VCaP (cell line): Measurements from ENCODE around the gene ARHGAP1.

Source experiments
- H3K27ac ChIP-seq: fragments of 450-650 bp; 2 replicates; pipeline ENCODE4 v1.5.1; 2017
- CTCF ChIP-seq: fragments of 450-650 bp; conservative IDR thresholded peaks from 2 replicates; pipeline ENCODE4 v1.5.1; 2017; ENCODE audit warnings: mild to moderate bottlenecking, moderate library complexity

The ARHGAP1 gene

DNA sequence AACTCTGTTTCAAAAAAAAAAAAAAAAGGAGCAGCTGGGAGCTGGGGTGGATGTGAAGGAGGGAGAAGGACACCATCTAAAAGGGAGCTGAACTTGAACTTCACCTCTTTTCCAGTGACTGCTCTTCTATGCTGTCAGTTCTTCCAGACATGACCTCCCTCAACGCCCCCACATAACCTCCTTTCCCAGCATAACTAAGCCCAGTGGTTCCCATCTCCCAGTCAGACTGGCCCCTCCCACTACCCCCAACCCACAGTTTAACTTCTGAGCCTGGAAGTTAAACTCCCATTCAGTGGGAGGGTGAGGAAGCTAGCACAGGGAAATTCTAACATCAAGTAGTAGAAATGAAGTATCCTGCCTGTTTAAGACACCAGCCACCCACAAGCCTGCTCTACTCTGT lies 1.8 kb downstream of the ARHGAP1 start:
- H3K27ac ChIP-seq, result no peak overlapping the region
- no peak for TF ChIP-seq CTCF

GRCh38 chr11:46697723-46698122 lies 2.7 kb downstream of the ARHGAP1 start:
- no peak for TF ChIP-seq CTCF
- no peak overlapping the region for H3K27ac ChIP-seq

- TF ChIP-seq CTCF, result no peak
- H3K27ac ChIP-seq, result no peak overlapping the region
Measured at GRCh38 chr11:46697303-46697702, 3.1 kb downstream of the ARHGAP1 start.

GRCh38 chr11:46696212-46696558 lies 4.2 kb downstream of the ARHGAP1 start:
- H3K27ac ChIP-seq, result no peak overlapping the region
- TF ChIP-seq CTCF, result no peak

DNA sequence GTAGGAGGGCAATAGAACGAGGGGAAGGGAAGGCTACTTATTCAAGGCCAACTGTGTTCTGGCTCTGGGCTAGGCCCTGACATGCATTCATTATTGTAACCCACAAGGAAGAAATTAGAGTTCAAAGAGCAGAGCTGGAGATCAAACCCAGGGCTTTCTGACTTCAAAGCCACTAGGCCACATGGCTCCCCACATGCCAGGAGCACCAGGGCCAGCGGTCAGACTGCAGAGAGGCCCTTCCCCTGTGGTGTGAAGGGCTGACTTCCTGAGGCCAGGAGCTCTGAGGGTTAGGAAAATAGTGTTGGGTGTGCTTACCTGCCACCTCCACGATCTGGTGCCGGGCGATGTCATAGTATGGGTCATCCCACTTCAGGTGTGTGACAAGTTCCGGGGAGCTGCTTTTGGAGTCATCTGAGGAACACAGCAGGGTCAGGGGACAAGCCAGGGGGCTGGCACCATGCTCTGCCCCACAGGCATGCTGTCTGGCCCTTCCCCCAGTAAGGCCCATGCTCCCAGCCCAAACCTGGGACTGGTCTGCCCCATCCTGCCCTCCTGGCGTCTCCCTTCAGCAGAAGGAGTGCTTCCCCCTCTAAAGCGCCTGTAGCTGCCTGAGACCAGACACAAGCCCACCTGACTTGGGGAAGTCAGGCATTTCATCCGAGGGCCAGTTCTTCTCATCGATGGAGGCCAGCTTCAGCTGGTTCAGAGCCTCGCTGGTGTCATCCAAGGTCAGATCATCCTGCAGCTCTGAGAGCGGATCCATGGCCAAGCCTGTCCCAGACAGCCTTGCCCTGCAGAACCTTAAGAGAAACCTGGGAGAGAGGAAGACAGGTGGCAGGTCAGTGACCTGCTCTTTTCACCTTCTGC lies 4.8 kb downstream of the ARHGAP1 start:
- no peak for TF ChIP-seq CTCF
- no peak overlapping the region for H3K27ac ChIP-seq

DNA sequence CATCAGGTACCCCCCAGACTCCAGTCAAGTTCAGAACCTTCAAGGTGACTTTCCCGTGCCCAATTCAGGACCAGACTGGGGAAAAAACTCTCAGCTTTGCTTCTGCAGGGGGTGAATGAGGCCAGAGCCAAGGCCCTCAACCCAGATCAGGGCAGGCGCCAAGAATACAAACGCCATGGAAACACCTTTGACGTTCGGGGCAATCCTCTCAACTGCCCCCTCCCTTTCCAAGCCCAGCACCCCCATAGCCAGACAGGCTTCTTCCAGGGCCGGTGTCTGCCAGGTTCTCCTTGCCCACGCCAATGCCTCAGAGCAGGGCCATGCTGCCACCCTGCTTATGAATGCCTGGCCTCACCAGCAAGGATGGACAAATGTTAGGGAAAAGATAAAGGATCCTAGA lies 5.8 kb downstream of the ARHGAP1 start:
- no peak overlapping the region for H3K27ac ChIP-seq
- TF ChIP-seq CTCF, result no peak

DNA sequence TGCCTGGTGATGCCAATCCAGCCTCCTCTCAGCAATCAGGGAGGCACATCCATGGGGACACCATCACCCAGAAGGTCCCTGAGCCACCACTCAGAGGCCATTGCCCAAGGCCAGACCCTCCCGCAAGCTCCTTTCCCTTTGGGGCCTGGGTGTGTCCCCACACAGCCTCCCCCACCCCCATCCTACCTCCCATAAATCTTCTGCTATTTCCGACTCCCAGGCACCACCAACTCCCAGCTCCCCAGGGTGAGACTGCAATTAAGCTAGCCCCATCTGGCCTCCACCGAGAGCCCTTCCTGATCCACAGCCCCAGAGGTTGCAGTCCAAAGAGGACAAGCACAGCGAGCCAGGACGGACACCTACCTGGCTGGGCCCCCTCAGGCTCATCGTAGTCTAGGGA lies 6.3 kb downstream of the ARHGAP1 start:
- H3K27ac ChIP-seq, result no peak overlapping the region
- no peak for TF ChIP-seq CTCF
